GM18909 (cell line): ENCODE data around the gene CD48.

Experiments
- ATAC-seq: cut with Tn5 transposase; IDR thresholded peaks from one replicate; pipeline ENCODE4 v1.9.1; 2021; ENCODE audit warnings: mild to moderate bottlenecking; ENCODE audit not compliant: unreplicated experiment, poor library complexity

The CD48 gene

DNA sequence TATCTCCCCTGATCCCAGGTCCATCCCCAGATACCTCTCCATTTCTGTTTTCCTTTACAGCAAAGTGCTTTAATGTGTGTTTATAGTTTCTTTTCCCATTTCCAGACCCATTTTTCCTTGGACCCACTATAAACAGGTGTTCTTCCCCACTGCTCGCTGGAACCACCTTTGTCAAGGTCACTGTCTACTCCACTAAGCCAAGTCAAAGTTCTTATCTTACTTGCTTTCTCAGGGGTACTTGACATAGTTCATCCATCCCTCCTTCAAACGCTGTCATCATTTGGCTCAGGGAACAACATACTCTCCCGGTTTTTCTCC, 73.1 kb downstream of the CD48 start:
- ATAC-seq = no peak

DNA sequence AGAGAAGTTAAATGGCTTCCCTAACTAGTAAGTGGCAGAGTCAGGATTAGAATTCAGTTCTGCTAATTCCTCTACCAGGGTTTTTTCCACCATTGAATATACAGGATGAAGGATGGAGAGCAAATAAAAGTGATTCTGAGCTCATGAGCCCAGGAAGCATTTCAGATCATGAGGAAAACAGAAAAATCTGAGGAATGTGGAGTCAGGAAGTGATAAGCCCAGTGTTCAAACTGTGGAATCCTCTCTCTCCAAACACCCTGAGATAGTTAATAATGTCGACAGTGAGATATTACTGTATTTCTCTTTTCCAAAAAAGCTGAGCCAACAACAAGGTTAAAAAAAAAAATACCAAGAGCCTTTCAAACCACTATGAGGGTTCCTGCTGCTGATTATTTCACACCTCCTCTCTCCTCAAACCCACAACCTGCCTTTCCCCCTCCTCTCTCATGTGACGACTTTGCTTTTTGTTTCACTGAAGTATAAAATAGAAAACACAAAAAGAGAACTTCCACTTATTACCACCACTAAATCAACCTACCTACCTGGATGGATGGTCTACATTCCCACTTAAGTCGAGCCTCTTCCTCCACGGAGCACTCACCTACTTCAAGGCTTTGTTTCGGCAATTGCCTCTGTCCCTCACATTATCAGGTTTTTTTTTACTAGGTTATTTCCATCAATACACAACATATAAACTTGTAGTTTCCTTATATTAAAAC, 73.6 kb downstream of the CD48 start:
- no peak for ATAC-seq

DNA sequence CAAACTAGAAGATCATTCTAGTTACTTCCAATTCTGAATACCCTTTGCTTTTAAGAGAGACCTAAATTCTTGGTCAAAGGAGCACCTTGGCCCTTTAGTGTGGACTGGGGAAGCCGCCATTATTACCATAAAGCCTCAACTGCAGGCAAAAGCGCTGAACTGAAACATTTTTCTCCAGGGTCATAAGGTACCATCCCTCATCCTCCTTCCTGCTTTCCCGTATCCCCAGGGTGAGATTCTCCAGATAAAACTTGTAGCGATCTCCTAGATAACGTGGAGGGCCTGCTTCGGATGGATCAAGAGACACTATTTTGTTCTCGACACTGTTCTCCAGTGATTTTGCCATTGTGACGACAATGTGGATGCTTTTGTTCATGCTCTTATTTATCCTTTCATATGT, 74.6 kb downstream of the CD48 start:
- no peak for ATAC-seq

DNA sequence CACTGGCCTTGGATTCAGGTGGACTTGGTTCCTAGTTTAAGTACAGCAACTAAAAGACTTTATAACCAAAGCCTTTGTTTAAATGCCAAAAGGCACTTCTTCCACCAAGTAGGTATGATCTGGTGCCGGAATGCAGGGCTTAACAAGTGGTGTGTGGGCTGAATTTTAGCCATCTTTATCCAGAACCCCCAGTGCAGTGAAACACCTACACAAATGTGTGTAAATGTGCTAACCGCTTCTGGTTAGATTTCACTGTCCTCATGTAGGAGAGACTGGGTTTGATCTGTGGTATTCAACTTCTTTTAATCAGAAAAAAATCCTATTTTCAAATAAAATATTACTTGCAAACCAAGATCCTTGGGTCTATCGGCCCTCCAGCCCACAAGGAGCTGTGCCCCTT, 75.1 kb downstream of the CD48 start:
- ATAC-seq = no peak

DNA sequence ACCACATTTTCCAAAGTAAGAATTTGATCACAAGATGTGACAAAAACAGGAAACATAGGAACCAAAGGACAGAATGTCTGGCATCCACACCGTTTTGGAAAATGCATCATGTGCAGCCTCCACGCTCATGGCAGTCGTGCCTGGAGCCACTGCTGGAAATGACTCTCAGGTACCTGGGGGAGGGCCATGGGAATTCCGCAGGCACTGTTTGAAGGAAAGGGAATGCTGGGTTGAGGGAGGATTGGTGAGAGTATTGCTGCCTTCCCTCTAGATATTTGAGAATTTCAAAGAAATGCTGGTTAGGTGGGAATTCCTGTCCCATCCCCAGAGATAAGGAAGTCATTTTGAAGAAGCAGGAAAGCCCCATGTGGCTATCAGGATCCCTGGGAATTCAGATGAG, 75.5 kb downstream of the CD48 start:
- no peak for ATAC-seq

DNA sequence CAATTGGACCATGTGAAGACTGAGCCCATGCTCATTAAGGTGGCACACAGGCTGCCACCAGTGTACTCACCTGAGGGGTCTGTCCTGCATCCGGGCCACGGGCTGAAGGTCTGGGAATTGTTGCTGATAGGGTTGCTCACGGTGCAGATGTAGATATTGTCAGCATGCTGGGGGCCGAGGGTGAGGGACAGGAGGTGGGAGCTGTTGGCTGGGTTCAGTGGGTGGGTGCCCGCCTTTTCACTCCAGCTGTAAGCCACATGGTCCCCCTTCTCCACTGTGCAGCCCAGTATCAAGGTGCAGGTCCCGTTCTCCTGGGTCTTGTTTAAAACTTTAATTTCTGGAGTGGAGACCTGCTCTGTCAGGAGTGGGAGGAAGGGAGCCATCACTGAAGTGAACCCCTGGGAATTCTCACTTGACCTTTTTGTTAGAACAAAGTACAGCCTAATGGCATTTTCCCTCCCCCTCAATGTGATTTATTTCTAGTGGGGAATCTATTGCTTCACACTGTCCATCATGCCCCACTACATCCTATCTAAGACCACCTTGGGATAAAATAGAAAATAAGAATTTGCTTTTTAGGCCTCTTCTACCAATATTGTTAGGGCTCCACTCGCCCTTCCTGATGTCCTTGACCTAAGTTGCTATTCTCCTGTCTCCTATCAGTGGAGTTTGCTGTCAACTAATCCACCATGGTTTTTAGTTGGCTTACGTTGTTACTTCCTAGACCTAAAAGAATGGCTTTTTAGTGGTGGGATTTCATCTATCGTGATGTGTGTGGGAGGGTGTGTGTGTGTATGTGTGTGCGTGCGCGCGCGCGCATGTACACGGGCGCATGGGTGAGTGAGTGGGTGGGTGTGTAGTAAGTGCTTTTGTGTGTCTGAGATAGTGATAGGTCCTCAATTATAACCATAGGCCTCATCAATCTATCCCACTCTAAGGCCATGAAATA, 76.8 kb downstream of the CD48 start:
- ATAC-seq = no peak

DNA sequence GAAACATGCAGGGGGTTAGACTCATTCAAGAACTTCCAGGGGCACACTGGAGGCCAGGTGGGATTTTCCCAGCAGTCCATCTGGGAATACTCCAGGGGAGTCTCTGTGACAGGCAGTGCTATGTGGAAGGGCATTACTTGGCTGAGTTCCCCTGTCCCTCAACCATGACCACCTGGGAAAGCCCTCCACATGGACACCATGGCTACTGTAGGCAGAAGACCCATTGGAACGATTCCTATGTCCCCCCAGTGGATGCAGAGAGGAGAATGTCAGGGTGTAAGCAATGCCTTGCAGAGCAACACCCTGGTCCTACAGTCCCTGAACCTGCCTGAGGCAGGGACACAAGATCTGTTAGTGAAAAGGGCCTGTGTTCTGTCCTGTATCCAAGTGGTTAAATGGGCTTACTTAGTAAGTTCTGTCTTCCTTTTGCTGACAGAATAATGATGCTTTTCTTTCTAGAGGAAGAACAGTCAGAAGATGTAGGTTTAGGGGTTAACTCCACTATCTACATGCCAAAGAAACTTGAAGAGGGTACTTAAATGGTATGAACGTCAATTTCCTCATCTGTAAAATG, 78.2 kb downstream of the CD48 start:
- no peak for ATAC-seq

DNA sequence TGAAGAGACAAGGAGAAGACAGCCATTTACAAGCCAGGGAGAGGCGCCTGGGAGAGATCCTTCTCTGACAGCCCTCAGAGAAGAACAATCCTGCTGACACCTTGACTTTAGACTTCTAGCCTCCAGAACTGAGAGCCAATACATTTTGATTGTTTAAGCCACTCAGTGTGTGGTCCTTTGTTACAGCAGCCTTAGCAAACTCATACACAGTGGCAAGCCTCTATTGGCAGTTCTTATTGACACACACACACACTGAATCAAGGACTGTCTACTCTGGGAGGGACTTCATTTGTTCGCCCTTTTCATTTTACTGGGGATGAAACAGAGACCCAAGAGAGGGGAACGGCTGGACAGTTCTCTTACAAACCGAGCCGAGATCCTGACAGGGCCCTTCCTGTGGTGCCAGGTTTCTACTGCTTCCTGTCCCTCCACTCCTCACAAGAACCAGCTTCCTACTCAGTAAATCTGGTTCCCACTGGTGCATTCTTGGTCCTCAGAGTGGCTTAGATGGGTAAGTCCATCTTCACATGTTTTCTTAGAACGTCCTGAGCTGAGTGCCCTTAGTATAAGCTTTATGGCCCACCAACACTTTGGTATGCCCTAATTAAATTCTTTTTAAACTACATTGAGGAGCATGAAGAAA, 79.5 kb downstream of the CD48 start:
- no peak for ATAC-seq

DNA sequence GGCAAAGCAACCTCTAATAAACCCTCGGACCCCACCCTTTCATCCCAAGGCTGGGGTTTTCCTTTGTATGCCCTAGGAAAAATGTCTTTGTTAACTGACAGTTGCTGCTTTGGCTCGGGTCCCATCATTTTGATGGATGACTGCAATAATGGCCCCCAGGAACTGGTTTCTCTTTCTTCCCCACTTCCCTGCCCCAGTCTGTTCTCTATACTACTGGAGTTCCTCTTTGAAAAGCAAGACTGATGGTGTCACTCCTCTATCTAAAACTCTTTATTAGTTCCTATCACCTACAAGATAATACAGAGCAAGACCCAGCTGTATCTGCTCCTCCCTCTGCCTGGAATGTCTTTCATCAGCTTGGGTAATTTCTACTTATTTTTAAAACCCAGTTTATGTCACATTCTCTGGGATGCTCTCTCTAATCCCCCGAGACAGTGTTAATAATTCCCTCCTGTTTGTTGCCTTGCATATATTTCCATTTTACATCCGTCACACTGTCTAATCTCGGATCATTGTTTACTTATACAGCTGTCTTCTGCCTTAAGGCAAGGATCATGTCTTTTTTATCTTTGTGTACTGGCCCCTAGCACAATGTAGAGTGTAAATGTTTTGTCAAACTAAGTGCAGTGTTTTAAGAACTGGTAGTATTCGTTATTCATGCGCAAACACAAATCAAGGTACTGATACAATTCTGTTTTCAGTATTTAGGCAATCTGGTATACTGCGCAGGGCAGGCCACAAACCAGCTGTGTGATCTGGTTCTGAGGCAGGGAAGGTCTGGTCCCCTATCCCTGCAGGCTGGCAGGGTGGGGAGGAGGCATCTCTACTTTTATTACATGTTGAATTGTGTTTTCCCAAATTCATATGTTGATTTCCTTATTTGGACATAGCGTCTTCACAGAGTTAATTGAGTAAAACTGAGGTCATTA, 80.8 kb downstream of the CD48 start:
- ATAC-seq = no peak

DNA sequence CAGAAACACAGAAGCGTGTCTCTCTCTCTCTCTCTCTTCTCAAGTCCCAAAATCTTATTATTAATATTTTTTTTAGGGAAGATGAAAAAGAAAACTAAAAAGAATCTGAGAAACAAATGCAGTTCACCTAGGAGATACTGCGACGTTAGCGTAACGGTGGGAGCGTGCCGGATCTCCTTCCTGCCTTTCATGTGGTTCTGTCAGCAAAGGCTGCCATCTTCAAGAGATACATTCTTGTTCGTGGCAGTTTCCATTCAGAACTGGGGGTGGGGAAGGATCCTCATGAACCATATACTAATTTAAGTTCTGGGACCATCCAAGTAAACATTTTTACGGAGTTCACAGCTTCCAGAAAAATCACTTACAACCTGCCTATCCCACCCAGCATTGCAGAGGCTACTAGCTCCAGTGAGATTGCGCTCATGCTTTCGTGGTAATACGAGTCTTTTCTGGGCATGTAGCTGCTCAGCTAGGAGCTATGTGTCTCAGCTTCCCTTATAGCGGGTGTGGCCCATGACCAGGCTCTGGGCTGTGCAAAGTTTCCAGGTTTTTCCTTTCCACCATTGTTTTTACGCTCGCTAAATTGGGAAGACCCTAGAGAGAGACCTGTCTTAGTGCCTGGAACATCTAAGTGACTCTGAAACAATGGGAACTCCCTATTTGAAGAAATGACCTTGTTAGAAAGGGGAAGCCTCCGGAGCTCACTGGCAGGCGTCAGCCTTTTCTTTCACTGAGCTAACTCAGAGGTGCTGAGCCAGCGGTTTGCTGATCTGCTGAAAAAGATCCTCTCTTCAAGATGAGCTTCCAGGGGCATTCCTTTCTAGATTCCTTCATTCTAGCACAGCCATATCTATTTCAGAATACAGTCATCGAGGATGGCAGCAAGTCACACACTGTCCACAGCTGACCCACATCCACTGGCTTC, 82.1 kb downstream of the CD48 start:
- ATAC-seq = no peak

DNA sequence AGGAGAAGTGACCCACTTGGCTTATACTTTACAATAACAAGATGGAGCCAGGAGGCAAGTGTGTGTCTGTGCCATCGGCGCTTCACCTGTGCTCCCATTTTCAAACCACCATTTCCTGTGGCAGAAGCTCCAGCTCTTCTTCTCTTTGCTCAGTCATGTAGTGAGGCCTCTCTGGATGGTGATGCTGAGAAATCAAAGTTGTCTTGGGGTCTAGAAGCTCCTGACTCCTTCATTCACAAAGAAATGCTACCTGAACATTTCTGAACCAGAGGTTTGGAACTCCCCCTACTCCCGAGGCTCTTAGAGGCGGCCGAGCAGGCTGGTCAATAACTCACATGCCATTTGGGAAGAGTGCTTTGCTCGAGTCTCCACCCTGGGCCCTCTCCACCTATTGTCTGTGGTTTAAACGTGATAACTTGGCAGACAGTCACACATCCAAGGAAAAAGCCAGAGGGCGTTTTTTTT, 82.8 kb downstream of the CD48 start:
- no peak for ATAC-seq
